GDM1 (cell line): ENCODE data around the gene OSBPL10.

ENCODE experiments used
- DNase-seq: peaks from one replicate; lab custom pipeline; 2025; lab: John Stamatoyannopoulos, UW

OSBPL10 gene

DNA sequence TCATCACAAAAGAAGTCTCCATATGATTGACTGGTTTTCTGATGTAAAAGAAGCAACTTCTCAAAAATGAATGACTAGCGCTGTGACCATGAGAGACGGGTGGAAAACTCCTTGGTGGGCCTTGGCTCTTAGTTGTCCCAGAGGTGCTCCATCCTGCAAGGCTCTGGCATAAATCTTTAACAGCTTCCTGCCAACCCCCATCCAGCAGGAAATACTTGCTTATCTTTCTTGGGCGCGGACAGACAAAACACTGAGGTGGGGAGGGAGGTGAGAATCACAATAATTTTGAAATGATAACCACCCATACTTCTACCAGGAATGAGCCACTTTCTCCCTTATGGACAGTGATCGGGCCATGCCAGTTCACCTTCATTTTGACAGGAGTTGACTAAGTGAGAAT lies 319.8 kb downstream of the OSBPL10 start:
- no peak for DNase-seq

DNA sequence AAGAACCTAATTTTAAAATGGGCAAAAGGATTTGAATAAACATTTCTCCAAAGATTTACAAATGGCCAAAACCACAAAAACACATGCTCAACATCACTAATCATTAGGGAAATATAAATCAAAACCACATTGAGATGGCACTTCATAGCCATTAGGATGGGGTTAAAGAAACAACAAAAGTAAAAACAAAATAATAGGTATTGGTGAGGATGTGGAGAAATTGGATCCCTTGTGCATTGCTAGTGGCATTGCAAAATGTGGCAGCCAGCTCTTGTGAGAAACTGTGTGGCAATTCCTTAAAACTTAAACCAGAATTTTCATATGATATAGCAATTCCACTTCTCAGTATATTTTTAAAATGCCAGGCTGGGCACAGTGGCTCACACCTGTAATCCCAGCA lies 321.8 kb downstream of the OSBPL10 start:
- no peak for DNase-seq

DNA sequence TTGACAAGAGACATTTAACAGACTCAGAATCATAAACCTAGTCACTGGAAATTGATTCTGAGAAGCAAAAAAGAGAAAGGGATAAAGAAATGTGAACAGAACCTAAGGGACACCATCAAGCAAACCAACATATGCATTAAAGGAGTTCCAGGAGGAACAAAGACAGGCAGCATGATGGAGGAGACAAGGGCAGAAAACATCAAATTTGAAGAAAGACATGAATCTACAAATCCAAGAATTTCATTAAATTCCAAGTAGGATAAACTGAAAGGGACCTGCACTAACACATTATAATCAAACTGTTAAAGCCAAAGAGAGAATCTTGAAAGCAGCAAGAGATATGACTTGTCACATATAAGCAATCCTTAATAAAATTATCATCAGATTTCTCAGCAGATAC lies 326.1 kb downstream of the OSBPL10 start:
- DNase-seq: no peak

DNA sequence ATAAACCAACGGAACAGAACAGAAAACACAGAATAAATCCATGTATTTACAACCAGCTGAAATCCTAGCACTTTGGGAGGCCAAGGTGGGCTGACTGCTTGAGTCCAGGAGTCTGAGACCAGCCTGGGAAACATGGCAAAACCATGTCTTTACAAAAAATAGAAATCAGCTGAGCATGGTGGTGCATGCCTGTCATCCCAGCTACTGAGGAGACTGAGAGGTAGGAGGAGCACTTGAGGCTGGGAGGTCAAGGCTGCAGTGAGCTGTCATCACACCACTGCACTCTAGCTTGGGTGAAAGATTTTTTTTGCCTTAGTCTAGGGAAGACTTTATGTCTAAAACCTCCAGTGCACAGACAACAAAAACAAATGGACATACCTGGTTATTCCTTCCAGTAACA lies 327.6 kb downstream of the OSBPL10 start:
- no peak for DNase-seq

DNA sequence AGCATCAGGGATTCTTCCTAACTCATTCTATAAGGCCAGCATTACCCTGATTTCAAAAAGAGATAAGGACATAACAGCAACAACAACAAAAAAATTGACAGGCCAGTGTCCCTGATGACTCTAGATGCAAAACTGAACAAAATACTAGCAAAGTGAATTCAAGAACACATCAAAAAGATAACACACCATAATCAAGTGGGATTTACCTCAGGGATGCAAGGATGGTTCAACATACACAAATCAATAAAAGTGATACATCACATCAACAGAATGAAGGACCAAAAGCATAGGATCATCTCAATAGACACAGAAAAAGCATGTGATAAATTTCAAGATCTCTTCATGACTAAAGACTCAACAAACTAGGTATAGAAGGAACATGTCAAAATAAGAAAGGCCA lies 328.8 kb downstream of the OSBPL10 start:
- DNase-seq: no peak

DNA sequence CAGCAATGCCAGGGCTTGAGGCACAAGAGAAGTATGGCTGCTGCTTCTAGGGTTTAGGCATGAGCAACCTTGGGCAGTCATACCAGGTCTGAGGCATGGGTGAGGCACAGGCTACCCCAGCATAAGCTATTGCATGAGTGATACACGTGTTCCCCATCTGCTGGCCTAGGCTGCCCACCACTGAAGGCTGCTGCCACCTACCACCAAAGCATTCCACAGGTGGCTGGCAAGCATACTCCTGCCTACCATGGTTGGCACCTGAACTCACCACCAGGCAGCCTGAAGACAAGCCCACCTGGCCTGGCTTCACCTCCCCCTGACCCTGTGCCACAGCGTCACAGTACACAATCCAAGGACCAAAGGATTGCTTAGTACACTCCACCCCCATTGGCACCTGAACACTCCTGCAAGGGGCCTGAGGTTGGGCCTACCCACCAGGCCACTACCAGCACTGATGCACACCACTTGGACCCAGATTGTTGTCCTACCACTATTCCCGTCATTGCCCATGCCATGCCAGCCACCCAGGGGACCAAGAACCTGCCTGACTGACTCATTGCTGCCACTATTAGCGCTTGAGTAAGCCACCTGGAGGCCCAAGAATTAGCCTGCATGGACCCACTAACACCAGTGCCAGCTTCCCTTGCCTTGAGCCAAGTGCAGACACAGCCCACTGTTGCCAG lies 332.6 kb downstream of the OSBPL10 start:
- no peak for DNase-seq

DNA sequence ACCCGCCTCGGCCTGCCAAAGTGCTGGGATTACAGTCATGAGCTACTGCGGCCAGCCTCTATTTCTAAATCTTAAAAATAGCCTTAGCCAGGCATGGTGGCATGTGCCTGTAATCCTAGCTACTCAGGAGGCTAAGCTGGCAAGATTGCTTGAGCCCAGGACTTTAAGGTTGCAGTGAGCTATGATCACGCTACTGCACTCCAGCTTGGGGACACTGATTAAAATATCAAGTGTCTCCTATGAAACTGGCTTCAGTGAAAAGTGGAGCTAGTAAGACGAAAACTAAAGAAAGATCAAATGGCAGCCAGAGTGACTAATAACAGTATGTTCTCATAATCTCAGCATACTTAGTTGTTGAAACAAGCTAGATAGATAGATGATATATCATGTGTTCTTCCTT lies 335.8 kb downstream of the OSBPL10 start:
- no peak for DNase-seq

DNA sequence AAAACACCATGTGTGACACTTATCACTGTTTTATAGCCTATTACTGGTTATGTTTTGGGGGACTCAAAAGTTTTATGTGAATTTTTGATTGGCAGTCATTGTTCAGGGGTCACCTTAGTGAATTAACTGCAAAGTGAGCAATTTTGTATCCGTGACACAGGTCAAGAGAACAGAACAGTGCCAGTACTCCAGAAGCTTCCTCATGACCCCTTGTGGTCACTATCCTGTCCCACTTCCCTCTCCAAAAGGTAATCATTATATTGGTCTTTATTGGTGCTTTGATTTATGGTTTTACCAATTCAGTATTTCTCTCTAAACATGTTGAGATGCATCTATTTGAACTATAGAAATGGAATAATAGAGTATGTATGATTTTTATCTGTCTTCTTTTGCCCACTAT lies 341.2 kb downstream of the OSBPL10 start:
- no peak for DNase-seq

DNA sequence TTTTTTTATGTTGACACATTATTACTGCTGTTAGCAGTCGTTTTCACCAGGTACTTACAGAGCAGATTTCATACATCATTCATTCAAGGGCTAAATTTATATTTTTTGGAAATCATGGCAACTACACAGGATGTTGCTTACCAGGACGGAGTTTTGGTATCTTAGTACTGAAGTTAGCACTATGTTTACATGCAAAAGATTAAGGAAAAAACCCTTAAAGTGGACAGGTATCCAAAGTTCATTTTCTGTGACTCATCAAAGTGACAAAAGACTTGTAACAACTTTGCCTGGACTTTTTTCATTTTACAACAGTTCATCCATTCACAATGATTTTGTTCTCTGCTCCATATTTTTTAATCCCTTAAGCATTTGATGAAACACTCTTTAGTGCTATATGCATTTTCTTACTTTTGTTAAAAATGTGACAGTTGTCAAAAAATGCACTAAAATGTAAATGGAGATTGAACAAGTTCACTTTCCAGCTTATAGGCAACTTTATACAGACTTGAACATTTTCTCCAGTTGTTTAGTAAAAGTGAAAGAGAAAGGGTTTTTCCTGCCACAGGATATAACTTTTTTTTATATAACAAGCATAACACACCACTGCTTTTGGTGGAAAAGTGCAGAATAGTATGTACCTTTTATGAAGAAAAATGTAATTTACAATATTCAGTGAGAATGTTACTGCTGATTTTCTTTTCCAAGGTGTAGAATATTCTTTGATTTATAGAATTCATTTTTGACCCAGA lies 344.2 kb downstream of the OSBPL10 start:
- DNase-seq: no peak

DNA sequence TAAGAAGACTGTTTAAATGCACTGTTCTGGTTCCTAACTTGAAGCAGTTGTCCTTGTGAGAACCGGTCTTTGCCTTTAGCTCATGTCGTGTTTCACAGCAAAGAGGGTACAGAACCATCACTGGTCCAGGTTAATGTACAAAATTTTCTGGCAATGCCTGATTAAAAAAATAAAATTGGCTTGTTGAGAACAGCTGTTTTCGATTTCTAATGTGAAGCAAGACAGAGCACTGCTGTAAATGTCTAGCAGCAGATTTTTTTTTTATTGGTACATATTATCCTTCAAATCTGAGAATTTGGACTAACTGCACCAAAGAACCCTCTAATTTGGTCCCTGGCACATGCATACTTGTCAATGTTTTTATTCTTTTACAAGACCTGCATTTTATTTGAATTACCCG lies 345.0 kb downstream of the OSBPL10 start:
- DNase-seq: no peak

DNA sequence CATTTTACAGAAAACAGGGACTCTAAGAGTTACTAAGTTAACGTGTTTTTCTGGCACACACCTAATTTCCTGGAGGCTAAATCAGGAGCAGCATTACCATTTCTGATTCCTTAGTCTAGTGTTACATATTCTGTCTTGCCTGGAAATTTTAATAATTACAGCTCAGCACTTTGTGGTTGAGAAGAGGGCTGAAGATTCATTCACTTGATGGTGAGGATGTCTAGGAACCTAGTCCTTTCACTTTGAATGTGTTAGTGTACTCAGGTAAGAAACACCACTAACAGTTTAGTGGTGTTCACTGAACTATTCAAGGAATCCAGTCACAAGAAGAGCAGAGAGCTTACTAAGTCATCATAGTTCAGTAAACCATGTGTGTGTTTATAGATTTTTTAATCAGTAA lies 345.5 kb downstream of the OSBPL10 start:
- DNase-seq: no peak

DNA sequence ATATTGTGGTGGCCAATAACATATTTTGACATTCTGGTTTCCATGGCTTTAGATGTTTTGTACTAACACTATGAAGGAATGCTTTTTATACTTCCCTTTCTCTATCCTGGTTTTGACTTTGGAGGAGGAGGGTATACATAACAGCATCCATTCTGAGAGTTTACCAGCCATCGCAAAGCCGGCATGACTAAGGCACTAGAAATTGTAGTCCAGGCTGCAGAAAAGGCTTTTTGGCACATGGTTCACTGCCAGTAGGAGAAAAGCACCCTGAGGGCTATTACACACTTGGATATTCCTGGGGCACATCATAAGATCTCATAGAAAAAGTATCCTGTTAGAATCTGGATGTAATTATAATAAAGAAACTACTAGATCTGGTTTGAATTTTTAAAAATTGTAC lies 346.6 kb downstream of the OSBPL10 start:
- DNase-seq: no peak

DNA sequence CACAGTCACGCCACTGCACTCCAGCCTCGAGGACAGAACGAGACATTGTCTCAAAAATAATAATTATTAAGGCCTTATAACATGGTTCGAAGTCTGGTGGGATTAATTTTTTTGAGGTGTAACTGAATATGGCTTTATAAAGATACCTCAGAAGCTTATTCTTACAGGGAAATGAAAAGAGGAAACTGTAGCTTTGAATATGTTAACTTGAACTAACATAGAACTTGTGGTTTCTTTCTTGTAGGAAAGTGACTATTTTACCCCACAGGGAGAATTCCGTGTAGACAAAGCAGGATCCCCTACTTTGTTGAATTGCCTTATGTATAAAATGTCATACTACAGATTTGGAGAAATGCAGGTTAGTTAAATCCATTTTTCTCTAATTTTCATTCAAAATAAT lies 352.0 kb downstream of the OSBPL10 start:
- DNase-seq: no peak

DNA sequence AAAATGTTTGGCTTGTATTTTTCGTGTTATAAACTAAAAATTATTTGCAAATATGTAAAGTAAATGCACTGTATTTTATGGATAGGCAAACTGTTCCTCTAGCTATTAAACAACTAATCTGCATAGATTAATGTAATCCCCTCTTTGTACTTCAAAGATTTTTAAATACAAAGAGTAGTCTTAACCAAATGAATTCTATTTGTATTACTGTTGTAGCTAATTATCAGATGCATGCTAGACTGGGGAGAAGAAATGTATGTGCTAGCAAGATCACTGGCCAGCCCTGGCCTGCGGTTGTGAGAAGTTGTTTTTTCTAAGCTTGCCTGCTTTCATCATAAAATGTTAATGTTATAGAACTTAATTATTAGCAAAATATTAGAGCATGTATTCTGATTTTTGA lies 355.7 kb downstream of the OSBPL10 start:
- no peak for DNase-seq

DNA sequence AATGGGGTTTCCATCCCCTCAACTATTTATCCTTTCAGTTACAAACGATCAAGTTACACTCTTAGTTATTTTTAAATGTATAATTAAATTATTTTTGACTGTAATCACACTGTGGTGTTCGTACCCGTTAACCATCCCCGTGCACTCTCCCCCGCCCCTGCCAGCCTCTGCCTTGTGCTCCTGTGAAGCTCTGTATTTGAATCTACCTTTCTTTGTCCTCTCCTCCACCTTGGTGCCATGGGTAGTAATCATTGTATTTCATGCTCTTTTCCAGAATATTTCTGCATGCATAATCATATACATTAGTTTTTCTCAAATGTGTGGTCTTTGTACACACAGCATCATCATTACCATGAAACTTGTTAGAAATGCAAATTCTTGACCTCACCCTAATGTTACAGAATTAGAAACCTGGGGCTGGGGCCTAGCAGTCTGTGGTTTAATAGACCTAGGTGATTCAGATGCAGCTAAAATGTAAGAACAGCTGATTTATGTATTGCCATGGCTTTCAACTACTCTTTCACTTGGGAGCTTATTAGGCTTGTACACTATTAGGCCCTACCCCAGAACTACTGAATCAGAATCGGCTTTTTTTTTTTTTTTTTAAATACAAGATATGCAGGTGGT lies 356.9 kb downstream of the OSBPL10 start:
- no peak for DNase-seq

DNA sequence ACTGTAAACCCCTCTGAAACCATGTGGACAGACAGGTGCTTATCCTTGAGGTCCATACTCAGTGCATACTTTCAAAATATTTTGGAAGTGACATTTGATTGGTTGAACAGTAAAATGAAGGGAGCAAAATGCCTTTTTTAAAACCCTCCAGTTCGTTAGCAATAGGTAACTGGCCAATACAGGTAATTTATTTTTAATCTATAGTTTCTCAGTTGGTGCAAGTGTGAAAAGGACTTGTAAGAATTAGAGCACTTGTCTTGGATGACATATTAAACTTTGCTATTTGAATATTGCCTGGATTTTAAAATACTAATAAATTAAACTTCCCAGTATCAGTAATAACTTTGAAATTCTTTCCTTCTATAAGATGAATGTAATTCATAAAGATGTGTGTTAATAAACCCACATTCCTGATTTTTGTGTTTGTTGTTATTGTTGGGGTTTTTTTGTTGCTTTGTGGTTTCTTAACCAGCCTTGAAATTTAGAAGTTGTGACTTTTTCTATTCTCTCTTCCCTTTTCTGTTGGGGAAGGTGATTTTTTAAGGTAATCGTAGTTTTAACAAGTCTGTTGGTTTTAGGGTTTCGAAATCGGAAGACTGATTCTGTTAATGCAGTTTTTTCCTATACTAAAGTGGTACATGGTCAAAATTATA lies 358.3 kb downstream of the OSBPL10 start:
- DNase-seq: no peak

DNA sequence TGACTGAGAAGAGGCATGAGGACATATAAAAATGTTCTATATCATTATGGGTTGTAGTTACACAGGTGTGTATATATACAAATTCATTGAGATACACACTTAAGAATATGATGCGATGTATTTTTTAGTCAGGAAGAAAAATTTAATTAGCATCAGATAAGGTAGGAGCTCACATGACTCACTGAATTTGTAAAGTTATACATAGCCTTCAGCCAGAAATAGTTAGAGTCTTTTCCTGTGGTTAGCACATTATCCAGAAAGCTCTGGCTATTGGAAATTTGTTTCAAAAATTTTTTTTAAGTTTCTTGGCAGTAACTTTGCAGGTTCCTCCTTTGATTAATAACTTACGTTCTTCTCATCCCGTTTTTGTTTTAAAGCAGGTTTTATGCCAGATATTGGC lies 359.7 kb downstream of the OSBPL10 start:
- DNase-seq: no peak

DNA sequence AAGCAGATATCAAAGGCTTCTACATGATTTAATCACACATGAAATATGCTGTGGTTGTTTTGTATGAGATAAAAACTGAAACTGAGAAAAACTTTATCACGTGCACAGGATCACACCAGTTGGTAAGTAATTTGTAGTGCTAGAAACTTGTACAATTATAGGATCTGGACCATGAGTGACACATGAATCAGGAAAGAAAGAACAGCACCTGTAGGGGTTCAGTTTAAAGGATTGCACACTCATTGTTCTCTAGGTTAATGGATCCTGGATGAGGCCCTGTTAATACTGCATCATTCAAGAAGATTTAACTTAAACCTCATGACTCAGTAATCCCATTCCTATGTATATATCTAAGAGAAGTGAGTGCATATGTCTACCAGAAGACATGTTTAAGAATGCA lies 360.4 kb downstream of the OSBPL10 start:
- DNase-seq: no peak

DNA sequence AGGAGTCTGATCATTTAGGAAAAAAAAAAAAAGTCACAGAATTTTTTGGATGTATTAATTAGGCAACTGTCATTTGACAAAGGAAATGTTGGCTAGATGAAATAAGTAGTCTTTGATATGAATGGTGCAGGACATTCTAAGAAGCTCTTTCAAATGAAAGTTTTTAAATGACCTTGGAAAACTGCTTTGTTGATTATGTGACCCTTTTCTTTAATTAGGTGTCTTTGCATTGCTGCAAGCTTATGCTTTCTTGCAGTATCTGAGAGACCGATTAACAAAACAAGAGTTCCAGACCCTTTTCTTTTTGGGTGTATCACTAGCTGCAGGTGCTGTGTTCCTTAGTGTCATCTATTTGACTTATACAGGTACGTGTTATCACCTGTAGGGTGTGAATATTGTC lies 364.4 kb downstream of the OSBPL10 start:
- DNase-seq: no peak

DNA sequence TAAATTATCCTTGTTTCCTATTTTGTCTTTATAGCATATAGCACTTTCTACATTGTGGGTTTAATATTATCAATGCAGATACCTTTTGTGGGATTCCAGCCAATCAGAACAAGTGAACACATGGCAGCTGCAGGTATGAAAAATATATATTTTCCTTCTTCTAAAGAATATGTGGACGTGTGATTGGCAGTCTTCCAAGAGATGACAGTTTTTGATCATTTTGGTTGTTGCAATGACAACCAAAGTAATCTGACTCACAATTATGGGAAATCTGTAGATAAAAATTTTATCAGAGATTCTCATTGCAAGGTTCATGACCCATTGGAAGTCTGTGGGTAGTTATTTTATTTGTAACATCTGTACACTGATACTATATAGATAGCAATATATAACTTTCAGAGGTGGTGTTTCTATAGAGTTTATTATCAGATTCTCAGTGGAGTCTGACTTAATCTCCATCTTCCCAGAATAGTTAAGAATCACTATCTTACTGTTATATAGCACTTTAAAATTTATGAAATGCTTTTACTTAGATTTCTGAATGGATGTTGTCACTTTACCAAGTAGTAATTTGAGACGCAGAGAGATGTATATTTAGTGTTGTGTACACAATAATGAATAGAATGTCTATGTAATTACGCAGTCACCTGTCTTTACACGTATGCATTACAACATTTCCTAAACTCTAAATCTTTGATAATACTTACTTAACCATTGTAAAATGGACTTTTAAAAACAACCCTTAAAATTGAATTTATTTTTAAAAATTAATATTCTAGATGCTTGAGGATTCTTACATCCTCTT lies 365.8 kb downstream of the OSBPL10 start:
- DNase-seq: no peak

DNA sequence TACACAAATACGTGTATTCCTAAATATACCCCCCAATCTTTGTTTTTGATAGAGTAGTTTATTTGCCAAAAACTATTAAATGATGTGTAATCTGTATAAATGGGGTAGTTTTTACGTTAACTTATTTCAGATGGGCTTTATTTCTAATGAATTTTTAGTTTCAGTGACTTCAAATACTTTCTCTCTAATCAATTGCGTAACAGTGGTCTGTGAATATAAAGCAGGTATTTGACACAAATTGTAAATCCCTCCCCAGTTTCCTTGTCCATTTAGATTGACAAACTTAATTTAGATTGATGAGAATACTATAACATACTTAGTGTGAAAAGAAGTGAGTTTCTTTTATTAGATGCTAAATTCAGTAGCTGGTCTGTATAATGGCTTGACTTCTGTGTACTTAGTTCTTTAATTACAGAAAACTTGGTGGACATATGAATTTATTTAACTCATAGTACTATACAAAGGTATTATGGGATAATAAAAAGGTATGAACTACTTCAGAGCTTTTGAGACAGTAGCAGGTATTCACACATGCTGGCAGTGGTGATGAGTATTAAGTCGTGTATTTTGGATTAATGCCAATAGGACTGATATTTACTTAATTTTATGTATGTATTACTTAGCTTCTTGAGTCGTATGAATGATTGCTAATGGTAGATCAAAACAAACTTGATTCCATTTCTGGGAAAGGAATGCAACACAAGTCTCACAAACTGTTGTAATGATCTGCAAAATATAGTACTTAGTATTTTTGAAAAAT lies 366.7 kb downstream of the OSBPL10 start:
- no peak for DNase-seq
